GM21717 (cell line): ENCODE results near the gene AFF2.
"Not testable (repeated sequence)": the region's sequence is repeated elsewhere in the genome, so short reads cannot be mapped to it uniquely, and the experiment has no call there.

Source experiments
- ATAC-seq: cut with Tn5 transposase; IDR thresholded peaks from one replicate; pipeline ENCODE4 v1.9.1; 2021; ENCODE audit warnings: mild to moderate bottlenecking, moderate library complexity; ENCODE audit not compliant: unreplicated experiment

The AFF2 gene

DNA sequence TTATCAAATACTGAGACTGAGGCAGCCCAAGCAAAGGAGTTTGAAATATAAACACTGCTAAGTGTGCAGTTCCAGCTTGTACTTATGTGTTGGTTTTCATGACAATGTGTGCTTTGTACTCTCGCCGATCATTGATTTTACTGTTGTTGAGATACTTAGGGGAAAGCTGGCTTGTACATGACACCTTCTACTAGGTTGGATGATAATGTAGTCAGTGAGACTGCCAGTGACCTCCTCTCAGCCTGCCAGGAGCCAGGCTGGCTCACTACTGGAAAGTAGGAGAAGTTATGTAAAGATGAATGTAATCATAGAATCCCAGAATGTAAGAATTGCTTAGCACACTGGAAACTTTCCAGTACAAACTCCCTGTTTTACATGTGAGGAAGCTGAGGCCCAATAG, 132.0 kb downstream of the AFF2 start:
- no peak for ATAC-seq

DNA sequence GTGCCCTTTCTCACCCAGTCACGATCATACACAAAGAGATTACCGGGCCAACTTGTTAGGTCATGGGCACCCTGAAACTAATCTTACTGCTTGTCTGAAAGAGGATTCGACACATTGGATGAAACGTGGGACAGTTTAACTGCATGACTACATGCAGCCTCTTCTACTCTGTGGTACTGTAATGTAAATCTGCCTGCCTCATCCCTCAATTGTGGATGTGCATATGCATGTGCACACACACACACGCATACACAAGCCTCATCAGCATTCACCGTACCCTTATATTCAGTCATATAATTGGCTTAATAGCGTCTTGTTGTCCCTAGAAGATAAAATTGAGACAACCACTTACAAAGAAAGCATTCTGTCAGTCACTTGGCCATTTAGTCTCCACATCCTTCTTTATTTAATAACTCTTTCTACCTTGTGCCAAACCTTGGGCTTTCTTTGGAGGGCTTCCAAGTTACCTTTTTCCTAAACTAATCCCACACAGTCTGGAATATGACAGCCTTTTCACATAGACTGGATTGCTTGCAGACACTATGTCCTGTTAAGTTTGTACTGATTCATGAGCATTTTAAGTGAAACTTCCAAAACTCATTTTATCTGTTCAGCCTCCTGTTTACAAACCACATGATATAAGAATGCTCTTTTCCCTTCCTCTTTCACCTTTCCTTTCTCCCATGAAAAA, 132.9 kb downstream of the AFF2 start:
- no peak for ATAC-seq

DNA sequence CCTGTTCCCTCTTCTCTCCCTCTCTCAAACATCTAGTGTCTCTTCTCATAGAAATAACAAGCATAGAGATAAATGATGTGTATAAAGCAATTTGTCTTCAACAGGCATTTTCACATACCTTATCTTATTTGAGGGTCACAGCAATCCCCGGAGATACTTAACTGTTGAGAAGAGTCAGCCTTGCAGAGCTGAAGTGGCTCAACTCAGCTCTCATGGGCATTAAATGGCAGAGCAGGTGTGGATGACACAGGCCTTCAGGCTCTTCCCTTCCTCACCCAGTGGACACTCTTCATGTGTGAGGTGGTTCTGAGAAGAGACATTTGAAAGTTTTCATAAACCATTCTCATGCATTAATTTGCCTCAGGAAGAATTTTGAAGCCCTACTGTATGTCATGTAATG, 134.2 kb downstream of the AFF2 start:
- ATAC-seq = no peak

DNA sequence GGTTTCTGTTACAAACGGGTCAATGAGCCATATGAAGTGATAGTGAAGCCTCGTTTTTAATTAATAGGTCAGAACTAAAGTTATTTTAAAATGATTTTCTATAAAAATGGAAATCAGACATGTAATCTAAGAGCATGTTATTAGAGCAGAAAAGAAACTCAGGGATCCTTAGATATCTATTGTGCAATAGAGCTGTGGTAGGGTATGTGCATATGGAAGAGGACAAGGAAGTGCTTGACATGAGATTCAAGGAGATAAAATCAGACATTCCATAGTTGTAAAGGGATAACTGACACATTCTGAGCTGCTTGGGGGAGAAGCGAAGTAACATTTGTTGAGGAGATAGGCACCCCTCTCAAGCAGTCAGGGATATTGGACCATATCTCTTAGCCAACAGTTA, 143.0 kb downstream of the AFF2 start:
- no peak for ATAC-seq

DNA sequence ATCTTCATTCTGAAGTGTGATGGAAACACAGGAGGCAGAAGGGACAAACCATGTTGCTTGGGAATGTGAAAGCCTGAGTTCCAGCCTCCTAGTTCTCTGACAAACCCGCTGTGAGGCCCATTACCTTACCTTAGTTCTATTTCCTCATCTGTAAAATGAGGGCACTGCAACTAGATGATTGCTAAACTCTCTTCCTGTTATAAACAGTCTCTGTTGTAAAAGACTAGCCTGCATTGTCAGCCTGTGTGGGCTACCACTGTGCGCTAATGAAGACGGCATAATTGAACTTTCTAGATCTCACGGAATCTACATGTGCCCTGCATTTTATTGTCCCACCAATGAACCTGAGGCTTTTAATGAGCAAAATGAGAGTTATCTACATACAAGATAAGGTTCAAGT, 147.2 kb downstream of the AFF2 start:
- no peak for ATAC-seq

DNA sequence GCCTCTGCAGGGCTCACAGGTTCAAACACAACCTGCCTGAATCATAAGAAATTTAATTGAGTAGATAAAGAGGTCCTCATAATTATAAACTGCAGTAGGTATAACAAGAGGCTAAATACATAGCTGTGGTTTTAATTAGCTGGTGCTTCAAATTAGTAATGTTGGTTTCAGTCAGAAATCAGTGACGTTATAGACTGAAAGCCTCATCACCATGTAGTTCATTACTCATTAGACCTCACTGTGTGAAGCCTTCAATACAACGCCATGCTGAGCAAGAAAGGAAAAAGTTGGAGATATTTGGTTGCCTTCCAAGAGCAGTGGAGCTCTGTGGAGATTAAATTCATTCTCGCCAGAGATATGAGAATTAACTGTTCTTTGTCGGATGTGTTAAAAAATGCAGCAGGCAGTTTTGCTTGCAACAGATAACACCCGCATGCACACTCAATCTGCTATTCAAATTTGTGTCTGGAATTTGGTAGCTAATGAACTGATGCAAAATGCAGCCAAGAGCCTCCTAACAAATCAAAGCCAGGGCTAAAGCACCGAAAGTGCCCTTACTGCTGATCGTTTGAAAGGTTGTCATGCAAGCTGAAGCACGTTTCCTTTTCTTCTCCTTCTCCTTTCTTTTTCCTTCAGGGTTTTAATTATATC, 148.9 kb downstream of the AFF2 start:
- ATAC-seq = no peak

DNA sequence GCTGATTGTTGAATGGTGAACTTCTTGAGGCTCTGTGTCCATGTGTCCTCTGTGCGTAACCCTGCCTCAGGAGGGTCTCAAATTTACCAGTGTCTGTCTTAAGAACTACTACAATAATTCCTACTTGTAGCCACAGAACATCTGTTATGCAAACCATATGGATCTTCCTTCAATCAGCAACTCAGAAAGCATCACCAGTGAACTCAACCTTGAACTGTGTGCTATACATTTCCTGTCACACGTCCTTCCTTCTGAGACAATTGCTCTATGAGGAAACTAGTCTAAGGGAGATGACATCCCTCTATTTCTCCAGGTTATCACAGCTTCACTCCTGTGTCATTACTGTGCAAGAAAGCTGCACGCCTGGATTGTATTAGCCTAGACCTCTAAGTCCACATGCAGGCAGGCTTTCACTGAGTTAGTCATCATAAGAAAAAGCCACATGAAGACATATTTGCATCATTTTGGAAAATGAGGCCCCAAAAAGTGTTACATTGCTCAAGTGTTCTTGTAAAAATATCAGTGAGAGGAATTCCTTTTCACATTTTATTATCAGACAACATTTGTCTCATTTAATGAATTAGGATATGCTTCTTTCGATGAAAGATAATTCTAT, 157.8 kb downstream of the AFF2 start:
- ATAC-seq = no peak

DNA sequence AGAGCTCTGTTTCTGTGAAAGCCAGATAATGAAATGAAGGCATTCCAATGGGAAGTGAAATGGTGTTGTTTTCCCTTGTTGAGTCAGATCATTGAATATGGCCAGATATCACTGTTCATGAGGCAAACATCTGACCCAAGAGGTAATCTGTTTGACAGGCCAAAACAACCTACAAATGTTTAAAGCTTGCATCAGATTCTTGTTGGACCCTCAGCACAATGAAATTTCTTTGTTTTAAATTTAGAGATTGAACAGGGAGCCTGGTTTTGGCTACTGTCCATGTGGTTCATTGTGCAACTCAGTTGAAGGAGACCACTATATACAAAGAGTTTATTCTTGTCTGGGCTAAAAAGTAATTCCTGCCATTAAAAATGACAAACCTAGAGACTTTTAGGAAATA, 159.1 kb downstream of the AFF2 start:
- no peak for ATAC-seq

DNA sequence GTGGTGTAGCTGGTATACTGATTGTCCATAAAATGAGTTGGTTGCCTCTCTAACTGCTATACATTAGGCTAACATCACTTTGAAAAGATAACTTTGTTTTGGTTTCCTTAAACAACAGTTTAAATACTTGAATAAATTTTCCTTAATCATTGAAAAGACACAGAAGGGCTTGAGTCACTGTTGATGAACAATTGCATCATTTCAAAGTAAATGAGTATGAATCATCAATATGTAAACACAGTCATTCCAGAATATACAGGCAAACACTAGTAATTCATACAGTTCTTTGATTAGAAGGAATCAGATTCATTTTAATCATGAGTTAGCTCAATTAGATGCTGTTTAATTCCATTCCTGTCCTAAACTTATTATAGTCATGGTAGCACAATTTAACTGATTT, 160.6 kb downstream of the AFF2 start:
- no peak for ATAC-seq

DNA sequence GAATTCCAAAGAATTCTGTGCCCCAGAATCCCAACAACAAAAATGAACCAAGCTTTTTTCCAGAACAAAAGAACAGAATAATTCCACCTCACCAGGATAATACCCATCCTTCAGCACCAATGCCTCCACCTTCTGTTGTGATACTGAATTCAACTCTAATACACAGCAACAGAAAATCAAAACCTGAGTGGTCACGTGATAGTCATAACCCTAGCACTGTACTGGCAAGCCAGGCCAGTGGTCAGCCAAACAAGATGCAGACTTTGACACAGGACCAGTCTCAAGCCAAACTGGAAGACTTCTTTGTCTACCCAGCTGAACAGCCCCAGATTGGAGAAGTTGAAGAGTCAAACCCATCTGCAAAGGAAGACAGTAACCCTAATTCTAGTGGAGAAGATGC, 161.6 kb downstream of the AFF2 start:
- no peak for ATAC-seq

DNA sequence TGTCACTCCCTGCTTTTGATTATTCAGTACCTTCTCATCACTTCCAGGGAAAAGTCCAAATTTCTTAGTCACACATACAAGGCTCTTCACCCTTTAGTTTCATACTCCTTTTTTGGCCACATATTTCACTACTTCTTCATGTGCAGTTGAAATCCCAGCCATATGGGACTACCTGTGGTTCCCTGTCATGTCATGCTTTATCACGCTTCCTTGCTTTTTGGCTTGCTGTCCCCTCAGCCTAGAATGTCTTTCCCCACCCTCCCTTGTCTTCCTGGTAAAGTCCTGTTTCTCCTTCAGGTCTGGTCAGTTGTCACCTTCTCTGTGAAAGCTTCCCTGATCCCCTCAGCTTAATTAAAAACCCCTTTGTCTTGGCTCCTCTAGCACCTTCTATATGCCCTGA, 163.8 kb downstream of the AFF2 start:
- no peak for ATAC-seq

DNA sequence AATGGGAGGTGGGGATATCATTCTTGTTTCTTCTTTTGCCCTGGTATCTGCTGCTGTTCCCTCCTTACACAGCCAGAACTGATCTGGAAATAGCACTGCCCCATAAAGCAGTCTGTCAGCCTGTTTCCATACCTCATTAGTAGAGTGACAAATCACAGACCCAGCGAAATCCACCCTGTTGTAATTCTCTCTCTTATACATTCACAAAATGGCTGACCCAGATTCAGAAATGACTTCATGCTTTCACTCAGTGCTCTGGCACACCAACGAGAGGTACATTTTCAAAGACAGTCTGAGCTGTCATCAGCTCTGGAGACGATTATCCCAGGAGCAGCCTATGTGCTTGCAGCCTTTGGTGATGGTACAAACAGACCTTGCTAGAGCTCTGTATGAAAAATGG, 164.6 kb downstream of the AFF2 start:
- ATAC-seq = no peak

DNA sequence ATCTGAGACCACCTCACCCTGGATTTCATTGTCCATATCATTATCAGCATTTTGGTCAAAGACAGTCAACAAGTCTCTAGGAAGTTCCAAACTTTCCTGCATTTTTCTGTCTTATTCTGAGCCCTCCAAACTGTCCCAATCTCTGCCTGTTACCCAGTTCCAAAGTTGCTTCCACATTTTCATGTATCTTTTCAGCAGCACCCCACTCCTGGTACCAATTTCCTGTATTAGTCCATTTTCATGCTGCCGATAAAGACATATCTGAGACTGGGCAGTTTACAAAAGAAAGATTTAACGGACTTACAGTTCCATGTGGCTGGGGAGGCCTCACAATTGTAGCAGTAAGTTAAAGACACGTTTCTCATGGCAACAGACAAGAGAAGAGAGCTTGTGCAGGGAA, 168.8 kb downstream of the AFF2 start:
- not testable (repeated sequence) for ATAC-seq

DNA sequence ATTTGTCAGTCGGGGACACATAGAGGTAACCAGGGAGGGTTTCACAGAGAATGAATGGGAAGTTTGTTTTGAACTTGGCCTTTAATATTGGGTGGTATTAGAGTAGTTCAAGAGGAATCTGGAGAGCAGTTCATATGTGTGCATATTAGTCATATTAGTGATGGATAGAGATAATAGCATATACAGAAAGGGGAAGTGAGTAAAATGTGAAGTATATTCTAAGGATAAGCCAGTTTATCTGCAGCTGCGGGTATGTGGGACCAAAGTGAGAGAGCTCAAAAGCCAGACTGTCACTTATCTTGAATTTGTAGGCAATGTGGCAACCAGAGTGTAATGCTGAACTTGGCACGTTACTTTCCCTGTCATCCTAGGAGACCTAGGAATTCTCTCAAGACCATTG, 169.9 kb downstream of the AFF2 start:
- ATAC-seq = no peak

DNA sequence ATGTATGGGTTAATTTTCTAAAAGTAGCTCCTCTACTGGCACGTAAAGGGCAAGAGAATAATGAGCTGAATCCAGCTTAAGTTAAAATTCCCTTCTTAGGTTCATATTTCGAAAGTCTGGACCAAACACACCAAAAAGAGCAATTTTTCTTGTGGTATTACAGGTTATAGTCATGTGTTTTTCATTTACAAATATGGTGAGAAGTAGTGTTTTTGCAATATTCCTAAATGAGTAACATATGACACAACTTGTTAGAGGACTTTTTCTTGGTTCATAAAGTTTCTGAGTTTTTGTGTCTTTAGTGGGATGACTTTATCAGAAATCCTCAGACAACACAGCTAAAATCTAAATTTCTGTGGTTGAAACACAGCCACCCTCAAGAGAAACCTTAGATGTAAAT, 172.1 kb downstream of the AFF2 start:
- no peak for ATAC-seq

DNA sequence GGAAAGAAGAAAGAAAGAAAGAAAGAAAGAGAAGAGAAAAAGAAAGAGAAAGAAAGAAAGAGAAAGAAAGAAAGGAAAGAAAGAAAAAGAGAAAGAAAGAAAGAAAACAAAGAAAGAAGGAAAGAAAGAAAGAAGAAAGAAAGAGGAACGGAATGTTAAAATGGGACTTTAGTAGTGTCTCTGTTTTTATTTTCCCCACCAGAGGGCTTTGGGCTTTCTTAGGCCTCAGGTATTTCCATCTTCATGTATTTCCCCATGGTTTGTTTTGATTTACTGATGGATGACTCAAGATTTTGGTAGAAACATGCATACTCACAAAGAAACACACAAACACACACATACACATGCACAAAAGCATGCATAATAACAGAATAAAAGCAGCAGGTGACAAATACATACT, 181.2 kb downstream of the AFF2 start:
- no peak for ATAC-seq

DNA sequence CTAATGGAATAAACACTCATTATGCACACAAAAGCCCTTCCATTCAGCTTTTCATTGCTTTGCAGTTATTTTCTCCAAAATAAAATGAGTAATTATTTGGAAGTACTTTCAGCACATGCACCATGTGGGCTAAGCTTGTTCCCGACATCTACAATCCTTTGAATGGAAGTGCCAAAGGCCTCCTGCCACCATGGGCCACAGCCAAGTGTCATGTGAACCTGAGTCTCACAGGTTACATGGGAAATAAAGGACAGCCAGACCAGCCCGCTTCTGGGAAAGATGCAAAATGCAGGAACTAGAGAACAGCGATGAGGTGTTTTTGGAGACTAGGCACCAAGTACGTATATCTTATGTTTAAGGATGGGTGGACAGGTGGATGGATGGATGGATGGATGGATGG, 181.8 kb downstream of the AFF2 start:
- ATAC-seq = no peak

DNA sequence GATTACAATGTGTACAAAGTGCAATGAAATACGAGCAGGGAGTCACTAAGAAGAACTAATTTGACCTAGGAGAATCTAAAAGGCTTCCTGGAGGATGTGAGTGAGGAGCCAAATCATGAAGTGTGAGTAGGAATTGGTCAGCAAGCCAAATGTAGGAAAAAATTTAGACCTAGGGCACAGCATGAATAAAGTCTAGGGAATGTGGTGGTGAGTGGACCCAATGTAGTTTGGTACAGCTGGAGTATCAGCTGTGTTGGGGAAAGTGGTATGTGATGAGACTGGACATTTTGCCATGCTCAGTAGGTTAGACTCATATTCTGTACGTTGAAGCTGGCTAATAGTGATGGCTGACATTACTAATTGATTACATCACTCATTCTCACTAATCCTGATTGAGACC, 191.0 kb downstream of the AFF2 start:
- ATAC-seq = no peak

DNA sequence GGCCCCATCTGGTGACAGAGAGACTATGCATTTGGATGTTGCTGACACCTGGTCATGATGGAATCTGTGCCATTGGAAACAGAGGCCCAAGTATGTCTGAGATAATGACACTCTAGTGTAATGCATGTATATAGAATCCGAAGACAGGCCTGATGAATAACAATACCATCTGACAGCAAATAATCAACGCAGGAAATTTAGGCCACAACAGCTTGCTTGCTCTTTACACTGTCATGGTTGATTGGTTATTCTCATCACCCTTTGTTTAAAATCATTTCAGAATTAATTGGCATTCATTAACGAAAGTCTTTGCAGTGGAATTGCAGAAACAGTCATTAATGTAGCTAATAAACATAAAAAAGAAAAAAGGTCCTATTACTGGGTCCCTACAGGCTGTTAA, 194.8 kb downstream of the AFF2 start:
- no peak for ATAC-seq

DNA sequence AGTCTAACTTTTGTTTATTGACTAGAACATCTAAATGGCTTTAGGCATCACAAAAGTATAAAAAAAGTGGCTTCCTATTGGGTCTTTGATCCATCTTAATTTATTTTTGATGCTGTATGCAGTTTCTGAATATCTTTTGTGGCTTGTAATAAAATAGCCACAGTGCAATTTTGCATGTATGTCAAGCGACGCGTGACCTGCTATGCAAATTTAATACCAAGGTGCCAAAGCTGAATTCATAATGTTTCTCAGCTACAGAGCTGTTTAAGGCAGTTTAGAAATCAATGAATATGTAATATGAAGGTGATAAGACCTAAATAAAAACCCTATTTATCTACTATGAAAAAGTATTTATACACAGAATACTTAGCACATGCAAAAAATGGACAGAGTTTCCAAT, 197.8 kb downstream of the AFF2 start:
- ATAC-seq = no peak

DNA sequence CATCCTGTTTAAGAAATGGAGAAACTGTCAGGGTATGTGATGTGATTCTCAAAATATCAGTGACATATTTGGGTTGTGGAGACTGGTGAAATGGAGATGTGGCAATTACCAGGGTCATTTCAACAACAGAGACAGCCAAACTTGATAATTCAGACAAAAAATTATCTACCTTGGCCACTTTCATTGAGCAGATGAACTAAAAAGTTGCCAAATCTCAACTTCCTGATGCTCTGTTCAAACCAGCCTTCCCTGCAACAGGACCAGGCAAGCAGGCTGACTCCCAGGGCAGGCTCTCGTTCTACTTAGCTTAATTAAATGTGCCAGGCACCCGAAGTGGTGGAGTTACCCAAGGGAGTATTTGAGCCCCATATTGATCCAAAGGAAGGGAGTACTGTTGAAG, 199.6 kb downstream of the AFF2 start:
- ATAC-seq = no peak

DNA sequence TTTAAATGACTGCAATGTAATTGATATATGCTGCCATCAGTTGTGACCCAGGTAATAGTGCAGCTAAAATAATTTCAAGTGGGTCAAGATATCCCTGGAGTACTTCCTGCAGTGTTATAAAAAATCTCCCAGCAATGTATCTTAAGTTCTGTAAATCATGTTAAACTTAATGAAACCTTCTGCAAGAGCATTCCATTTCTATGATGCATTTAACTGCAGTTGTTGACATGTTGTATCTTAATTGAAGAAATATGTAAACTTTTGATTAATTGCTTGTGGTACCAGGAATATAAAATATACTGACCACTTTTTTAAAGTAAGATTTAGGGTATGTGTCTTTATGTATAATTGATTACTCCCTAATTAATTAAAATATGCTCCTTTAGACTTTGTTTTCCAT, 213.6 kb downstream of the AFF2 start:
- no peak for ATAC-seq

DNA sequence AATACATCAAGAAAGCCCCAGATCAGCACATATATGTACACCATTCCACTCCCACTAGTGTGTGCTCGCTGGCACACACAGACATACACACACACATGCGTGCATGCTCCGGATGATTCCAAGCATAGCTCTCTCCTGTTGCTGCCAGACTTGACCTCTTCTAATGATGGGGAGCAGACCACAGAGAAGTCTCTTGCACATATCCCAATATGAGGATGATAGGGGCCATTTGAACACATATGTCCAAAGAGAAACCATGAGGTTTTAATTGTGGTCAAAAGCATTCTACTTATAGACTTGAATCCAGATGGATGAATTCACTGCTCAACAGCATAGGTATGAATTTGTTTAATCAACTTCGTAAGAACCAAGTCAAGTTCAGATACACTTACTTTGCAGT, 214.9 kb downstream of the AFF2 start:
- no peak for ATAC-seq
